HG02973 (cell line): Measurements from ENCODE around the gene EPM2A.
"Not testable (repeated sequence)": the region's sequence is repeated elsewhere in the genome, so short reads cannot be mapped to it uniquely, and the experiment has no call there.

ENCODE experiments used
- ATAC-seq: cut with Tn5 transposase; IDR thresholded peaks from one replicate; pipeline ENCODE4 v1.9.1; 2021; ENCODE audit warnings: moderate library complexity; ENCODE audit not compliant: unreplicated experiment

Gene EPM2A

DNA sequence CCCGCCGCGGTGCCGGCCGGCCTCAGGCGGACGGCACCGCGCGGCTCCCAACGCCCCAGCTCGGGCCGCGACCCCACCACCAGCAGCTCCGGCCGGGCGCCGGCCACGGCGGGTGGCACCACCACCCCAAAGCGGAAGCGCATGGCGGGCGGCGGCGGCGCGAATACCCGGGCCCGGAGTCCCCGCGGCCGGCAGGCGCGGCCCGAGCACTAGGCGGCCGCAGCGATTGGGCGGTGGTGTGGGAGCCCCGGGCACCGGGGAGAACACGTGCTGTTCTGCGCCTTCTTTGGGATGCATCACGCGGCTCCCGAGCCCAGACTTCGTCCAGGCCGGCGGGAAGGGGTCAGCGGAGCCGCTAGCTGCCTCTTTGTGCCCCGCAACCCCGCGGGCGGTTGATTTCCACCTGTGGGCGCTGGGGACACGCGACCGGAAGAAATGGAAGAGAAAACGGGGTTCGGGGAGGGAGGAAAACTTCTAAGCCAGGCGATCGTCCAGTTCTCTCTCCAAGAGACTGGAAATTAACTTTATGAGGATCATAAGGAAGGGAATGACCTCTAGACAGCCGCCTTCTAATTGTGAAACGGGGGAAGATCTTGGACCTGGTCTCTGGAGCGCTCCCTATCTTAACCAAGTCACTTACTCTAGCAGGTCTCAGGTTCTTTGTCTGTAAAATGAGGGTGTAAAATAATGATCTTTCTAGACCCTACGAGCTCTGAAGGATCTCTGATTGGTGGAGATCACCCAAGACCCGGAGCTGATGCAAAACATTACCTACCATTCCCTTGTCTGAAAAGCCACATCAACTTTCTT lies at the start of gene EPM2A:
EPM2A (minus strand) TSS at position 165 of the 810 bp plus-strand sequence; CDS start at position 143, 22 bp downstream.
- peak; percentile 61 for ATAC-seq

DNA sequence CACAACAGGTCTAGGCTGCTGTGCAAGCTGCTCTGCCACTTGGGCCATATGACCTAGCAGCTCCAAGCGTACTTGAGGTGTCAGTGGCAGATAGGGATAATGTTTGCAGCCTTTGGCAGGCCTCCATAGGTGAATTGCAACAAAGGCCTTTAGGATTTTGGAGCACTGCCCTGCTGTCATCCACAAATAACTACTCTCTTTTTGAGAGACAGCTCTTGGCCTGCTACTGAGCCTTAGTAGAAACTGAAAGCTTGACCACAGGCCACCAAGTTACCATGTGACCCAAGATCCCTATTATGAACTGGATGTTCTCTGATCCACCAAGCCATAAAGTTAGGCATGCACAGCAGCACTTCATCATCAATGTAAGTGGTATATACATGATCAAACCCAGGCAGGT lies 49.4 kb upstream of the EPM2A start:
- ATAC-seq = peak; percentile 80

DNA sequence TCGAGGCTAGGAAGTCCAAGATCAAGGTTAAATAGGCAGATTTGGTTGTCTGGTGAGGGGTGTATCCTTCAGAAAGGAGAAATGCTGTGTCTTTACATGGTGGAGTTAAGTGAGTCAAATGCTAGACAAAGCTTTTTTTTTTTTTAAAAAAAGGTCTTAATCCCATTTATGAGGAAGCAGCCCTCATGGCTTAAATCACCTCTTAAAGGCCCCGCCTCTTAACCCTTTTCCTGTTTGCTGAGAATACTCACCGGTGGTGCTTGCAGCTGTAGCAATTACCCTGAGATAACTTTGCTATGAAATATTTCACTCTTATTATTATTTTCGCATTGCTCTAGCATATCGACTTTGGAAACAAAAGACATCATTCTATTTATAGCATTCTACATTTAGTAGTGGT lies 48.5 kb upstream of the EPM2A start:
- no peak for ATAC-seq

DNA sequence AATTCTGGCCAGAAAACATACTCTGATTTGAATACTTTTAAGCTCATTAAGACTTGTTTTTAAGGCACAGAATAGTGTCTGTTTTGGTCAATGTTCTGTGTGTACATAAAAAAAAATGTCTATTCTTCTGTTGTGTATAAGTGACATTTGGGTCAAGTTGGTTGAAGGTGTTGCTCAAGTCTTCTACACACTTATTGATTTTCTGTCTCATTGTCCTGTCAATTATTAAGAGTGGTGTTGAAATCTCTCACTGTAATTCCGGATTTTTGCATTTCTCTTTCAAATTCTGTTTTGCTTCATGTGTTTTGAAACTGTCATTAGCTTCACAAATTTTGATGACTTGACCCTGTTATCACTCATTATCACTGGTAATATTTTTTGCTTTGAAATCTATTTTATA lies 37.5 kb upstream of the EPM2A start:
- no peak for ATAC-seq

DNA sequence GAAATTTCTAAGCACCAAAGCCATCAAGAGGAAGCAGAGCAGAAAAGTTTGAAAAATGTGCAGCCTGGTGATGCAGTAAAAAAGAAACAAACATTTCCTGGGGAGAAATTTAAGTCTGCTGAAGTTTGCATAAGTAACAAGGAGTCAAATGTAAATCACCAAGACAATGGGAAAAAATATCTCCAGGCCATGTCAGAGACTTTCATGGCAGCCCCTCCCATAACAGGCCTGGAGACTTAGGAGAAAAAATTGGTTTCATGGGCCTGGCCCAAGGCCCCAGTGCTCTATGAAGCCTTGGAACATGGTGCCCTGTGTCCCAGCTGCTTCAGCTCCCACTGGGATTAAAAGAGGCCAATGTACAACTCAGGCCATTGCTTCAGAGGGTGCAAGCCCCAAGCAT lies 30.1 kb upstream of the EPM2A start:
- ATAC-seq = no peak

DNA sequence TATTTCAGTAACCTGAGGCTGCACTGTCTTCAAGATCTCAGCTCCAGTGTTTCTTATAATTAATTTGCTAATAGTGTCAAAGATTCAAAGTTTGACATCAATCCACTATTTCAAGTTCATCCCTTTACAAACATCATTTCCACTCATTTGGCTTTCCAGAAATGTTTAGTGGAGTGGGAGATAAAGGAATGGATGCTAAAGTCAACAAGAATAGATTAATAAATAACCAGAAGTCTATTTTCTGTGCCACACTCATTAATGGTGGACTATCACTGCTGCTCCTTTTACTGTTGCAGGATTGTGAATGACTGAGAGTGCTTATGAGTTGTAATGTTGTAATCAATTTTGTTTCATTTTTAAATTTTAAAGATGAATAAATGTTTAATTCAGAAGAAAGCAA lies 28.4 kb upstream of the EPM2A start:
- ATAC-seq = no peak

DNA sequence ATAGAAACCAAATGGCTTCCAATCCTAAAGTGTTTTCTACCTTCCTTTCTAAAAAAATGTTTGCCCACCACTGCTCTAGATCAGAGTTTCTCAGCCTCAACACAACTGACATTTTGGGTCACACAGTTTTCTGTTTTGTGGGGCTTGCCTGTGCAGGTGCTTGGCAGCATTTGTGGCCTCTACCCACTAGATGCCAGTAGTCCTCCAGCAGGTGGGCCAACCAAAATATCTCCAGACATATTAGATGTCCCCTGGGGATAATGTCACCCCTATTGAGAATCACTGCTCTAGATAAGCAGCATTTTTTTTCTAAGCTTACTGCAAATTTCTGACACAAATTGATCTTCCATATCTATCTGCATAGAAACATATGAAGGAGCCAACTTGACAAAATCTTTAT lies 26.3 kb upstream of the EPM2A start:
- no peak for ATAC-seq

DNA sequence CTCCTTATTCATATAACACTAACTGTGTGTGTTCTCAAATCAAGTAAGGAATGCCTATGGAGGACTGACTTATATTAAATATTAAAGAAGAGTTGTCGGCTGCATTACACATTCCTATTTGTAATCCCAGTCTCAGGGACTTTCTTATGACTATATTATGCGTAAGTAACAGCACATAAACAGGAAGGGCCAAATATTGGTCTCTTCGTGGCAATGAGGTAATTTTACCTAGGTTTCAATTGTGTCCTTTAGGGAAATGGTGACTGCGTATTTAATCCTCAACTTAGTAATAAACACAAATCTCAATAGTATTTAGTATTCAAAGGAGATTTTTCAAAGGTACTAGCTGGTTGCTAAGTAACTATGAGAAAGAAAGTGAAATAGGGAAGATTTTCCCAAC lies 22.8 kb upstream of the EPM2A start:
- no peak for ATAC-seq

DNA sequence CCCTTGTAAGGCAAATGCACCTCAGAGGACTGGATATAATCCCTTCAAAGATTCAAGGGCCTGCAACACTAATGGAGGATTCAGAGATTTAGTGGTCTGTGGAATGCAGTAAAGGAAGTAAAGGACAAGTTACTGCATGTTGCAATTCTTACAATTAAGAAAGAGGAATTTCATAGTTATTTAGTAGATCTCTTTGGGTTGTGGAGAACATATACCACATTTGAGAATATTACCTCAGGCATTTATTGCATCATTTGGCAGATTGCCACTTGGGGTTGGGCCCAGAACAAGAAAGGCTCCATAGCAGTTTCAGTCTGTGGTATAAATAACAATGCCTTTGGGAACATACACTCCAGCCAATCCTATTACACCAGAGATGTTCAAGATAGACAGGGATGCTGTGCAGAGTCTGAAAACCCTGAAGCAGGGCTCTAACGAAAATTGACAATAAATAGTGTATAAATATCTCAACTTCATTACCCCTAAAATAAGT lies 20.9 kb upstream of the EPM2A start:
- ATAC-seq = no peak

DNA sequence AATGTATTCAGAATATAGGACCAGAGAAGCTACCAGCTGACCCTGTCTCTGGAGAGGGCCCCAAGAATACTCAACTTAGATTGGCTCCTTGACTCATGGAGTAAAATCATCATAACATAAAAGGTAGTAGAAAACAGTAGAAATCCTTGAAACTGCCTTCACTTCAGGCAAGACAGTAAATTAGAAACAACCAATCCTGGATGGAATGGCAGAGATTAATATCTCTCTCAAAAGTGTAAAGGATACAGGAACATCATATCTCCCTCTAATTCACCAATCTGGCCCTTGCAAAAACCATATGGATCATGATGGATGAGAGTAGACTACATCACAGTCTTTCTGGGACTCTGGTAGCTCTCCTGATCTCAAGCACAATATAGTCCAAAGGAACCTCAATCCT lies 20.4 kb upstream of the EPM2A start:
- ATAC-seq = no peak

DNA sequence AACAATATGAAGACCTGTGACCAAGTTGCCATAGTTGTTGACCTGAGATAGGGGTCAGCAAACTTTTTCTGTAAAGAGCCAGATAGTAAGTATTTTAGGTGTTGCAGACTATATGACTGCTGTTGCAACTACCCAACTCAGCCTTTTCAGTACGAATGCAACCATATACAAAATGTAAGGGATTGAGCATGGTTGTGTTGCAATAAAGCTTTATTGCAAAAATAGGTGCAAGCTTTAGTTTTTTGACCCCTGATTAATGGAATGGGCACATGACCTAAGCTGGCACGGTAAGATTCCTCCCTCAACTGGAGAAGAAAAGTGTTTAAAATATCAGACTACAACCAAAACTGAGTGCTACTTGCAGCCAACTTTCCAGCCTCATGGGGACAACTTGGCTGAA lies 17.3 kb upstream of the EPM2A start:
- no peak for ATAC-seq

DNA sequence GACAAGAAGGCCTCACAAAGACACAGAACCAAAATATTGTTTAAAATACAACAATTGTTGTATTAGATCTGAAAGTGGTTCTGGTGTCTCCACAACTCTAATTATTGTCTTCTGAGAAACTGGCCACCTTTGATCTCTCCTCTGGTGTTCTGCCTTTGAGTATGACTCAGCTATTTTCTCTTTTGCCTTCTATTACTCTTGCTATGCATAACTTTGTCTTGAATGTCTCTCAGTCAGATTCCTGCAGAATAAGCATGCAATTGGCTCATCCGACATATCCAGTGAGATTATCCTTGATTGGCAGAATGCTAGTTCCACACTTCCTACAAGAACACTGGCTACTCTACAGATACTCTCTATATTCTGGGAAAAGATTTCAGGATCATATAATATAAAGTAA lies 14.3 kb upstream of the EPM2A start:
- peak; percentile 76 for ATAC-seq

DNA sequence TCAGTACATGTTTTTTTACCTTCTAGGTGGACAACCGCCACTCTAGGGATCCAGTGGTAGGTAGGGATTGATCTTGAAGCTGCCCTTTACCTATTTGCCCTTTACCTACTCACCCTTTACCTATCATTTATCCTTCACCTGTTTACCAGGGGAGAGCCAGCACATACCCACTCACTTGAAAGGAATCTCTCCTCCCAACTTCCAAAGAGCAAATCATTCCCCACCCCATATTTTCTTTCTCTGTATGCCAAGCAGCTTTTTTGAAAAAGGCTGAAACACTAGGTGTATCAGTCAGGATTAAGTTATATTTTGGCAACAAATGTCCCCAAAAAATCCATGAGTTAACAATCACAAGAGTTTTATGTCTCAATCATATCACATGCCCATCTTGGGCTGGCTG lies 10.5 kb upstream of the EPM2A start:
- ATAC-seq = no peak

DNA sequence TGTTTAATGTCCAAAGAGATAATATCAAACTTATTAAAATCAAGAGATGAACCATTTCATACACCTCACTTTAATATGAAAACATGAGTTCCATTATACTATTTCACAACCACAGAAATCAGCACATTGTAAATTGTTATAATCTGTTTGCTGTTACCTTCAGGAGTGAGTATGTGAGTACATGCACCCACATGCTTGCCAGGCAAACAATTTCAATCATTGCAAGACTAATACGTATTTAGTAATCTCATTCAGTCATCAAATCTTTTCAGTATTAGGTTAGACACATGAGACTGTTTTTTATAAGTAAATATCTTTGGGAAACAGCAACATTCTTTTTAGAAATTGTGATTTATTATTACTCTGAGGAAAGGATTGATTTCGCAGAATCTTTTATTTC lies 9.3 kb upstream of the EPM2A start:
- no peak for ATAC-seq

DNA sequence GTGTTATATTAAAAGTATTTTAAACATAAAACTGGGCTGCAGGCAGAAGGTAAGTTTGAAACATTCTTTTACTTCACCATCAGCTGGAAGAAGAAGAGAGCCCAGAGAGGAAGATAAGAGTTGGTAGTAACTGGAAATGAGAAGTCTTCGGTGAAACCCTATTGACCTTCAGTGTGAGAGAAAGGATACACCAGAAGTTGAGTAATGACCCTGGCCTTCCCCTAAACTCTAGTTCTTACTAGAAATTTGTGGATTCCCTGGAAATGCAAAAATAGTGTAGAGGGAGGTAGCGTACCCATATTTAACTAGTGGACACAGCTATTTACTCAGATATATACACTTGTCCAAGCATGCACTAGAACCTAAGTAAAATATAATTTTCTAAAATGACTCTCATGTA lies 8.0 kb upstream of the EPM2A start:
- ATAC-seq = no peak

DNA sequence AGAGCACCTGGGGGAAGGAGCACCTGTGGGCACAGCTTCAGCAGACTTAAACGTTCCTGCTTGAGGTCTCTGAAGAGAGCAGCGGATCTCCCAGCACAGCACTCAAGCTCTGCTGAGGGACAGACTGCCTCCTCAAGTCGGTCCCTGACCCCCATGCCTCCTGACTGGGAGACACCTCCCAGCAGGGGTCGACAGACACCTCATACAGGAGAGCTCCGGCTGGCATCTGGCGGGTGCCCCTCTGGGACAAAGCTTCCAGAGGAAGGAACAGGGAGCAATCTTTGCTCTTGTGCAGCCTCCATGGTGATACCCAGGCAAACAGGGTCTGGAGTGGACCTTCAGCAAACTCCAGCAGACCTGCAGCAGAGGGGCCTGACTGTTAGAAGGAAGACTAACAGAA lies 7.2 kb upstream of the EPM2A start:
- not testable (repeated sequence) for ATAC-seq

DNA sequence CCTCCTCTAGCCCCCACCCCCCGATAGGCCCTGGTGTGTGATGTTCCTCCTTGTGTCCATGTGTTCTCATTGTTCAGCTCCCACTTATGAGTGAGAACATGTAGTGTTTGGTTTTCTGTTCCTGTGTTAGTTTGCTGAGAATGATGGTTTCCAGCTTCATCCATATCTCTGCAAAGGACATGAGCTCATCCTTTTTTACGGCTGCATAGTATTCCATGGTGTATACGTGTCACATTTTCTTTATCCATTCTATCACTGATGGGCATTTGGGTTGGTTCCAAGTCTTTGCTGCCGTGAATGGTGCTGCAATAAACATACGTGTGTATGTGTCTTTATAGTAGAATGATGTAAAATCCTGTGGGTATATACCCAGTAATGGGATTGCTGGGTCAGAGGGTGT lies 4.4 kb upstream of the EPM2A start:
- not testable (repeated sequence) for ATAC-seq

DNA sequence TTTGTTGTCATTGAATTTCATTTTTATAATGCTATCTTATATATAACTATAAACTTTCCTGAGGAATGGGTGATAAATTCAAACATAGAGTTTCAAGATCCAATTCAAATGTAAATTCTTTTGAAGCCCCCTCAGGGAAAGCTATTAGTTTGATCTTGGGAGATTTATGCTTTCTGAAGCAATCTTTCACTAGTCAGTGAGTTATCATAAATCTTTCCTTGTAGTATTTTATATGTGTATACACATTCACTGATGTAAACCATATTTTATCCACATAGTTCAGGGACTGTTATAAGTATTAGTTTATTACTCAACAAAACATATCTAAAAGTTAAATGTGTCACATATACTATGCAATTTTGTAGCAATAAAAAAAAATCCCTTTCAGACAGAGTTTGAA lies 2.9 kb upstream of the EPM2A start:
- no peak for ATAC-seq

DNA sequence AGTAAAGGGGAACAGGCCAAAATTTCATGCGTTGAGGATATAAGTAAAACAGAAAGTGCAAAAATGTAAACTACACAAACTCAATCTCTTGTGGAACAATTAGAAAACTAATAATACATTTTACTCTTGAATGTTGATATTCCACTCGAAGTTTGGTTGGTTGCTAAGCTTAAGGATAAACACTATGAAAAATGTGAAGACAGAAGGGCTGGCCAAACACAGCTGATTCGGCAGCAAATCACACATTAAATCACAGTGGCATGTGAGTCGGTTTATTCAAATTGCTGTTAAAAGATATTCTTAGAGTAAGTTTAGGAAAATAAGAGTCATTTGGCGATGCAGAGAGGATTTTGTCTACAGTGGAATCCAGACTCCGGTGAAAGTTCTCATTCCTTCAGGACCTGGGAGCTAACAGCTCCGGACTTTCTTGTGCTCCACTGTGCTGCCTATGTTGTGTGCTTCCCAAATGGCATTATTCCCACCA lies 1.4 kb upstream of the EPM2A start:
- no peak for ATAC-seq

DNA sequence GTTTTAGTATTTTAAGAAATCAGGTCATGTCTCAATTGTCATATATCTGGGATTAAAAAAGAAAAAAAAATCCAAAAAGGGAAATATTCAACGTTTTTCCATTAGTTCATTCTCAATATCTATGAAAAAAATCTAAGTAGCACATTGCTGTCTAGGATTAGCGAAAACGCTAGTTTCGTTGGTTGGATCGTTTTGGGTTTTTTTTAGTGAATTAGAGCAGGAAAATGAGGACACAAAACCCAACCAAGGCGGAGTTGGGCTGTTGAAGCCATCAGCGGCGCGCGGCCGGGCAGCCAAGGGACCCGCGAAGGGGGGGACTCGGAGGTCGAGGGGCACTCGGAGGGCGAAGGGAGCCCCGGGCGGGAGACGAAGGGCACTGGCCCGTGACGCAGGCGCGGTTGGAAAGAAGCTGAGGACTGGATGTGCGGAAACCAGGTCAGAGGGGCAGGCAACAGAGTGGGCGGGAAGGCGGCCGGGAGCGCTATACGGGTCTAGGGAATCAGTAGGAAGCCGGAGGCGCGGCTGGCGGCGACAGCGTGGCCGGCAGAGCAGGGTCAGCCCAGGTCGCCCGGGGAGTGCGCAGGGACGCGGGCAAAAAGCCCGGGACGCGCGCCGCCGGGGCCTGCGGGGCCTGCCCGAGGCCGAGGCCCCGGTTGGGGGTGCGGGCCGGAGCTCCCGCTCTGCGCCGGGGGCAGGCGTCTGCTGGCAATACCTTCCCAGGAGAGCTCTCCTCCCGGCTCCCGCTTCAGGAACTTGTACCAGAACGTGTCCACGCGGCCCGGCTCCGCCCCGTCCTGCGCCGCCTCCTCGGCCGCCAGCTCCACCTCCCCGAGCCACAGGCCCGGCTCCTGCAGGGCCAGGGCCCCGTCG lies 599 bp downstream of the EPM2A start:
- ATAC-seq = peak; percentile 56

DNA sequence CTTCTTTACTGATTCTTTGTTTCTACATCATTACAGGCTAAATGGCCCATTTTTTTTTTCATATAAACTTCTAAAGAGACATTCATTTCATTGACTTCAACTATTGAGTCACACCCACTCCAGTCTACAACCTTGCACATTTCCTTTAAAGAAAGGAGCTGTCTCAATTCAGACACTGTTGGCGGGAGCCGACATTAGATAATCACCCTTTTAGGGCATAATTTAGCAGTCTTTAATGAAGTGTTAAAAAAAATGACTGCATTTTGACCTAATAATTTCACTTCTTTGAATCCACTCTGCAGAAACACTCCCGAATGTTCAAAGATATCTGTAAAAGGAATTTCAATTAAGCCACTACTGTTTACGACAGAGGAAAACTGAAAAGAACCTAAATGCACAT lies 1.5 kb downstream of the EPM2A start:
- ATAC-seq = no peak

DNA sequence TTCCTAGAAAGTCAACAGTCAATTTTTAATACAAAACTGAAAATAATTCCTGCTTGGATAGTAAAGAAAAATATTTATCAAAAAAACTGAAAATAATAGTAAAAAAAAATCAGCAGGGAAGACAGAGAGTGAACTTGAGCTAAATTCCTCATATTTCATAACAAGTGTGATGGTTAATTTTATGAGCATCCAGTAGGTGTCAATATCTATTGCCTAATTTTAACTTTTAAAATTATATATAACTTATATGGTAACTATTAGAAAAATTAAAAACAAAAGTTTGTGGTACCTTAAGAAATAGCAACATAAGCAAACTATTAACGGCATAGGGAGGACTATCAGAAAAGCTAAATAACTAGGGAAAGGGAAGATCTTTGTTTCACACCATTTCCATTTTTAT lies 2.1 kb downstream of the EPM2A start:
- ATAC-seq = no peak
